CD14-positive monocyte (primary cell): ENCODE results near the gene COTL1. TPM values are rescaled to one million over a fixed set of nuclear protein-coding genes. Genes with fewer than 3 reads are reported as not detected.

Source experiments
- DNase-seq, 3 donors: peaks; one replicate each; pipeline ENCODE4 v3.0.0-alpha.2; 2011 to 2022
- H2AFZ ChIP-seq: 2 replicates; pipeline ENCODE4 v1.6.0; 2012; ENCODE audit warnings: mild to moderate bottlenecking, low read depth, low read length, inconsistent platforms; ENCODE audit not compliant: insufficient read depth, poor library complexity, severe bottlenecking
- H3K27ac ChIP-seq, 2 donors: 1 replicate in 1 of 2; 2 replicates in 1 of 2; pipeline ENCODE4 v1.5.1; 2012 to 2013; ENCODE audit warnings: low read length in 2 of 2, control low read depth in 1 of 2, inconsistent platforms in 1 of 2, low read depth in 1 of 2, mild to moderate bottlenecking in 1 of 2
- H3K27me3 ChIP-seq, 2 donors: one replicate each; pipeline versions ENCODE4 v1.6.0 to v1.6.1; 2011 to 2013; ENCODE audit warnings: low read length in 2 of 2; ENCODE audit not compliant: control insufficient read depth in 2 of 2, insufficient read depth in 2 of 2
- H3K36me3 ChIP-seq, 2 donors: replicated peaks in 1 of 2; 1 replicate in 1 of 2; 2 replicates in 1 of 2; pipeline versions ENCODE4 v1.5.1 to v1.6.1; 2012 to 2013; ENCODE audit warnings: low read length in 2 of 2, control low read depth in 1 of 2, inconsistent platforms in 1 of 2, mild to moderate bottlenecking in 1 of 2; ENCODE audit not compliant: insufficient read depth in 2 of 2, control insufficient read depth in 1 of 2
- H3K4me1 ChIP-seq, 2 donors: 1 replicate in 1 of 2; 2 replicates in 1 of 2; pipeline versions ENCODE4 v1.5.1 to v1.6.1; 2012 to 2013; ENCODE audit warnings: low read length in 2 of 2, control low read depth in 1 of 2, inconsistent platforms in 1 of 2, mild to moderate bottlenecking in 1 of 2, moderate library complexity in 1 of 2; ENCODE audit not compliant: insufficient read depth in 2 of 2, control insufficient read depth in 1 of 2
- H3K4me2 ChIP-seq: replicated peaks from 2 replicates; pipeline ENCODE3; 2012; ENCODE audit warnings: low read length, moderate library complexity, mild to moderate bottlenecking; ENCODE audit not compliant: poor library complexity, severe bottlenecking; ENCODE audit errors: extremely low read depth
- H3K4me3 ChIP-seq, 3 experiments: fragments of 200-600 bp in 1 of 3; sonication (generic) in 1 of 3; replicated peaks in 1 of 3; 1 replicate in 2 of 3; 2 replicates in 1 of 3; pipeline ENCODE4 v1.5.1; 2011 to 2013; ENCODE audit warnings: low read length in 3 of 3, mild to moderate bottlenecking in 3 of 3, control low read depth in 2 of 3, low read depth in 2 of 3, inconsistent platforms in 1 of 3, moderate library complexity in 1 of 3
- H3K79me2 ChIP-seq: 2 replicates; pipeline ENCODE4 v1.6.0; 2012; ENCODE audit warnings: mild to moderate bottlenecking, control low read depth, inconsistent platforms, low read length, moderate library complexity; ENCODE audit not compliant: insufficient read depth
- H3K9ac ChIP-seq: 2 replicates; pipeline ENCODE4 v1.6.0; 2017; ENCODE audit warnings: low read length, mild to moderate bottlenecking; ENCODE audit not compliant: insufficient read depth, poor library complexity, severe bottlenecking
- H3K9me3 ChIP-seq, 2 donors: replicated peaks in 1 of 2; 1 replicate in 1 of 2; 2 replicates in 1 of 2; pipeline versions ENCODE4 v1.5.1 to v1.6.1; 2012 to 2013; ENCODE audit warnings: low read length in 2 of 2, control low read depth in 1 of 2; ENCODE audit not compliant: control insufficient read depth in 1 of 2, insufficient read depth in 1 of 2
- H4K20me1 ChIP-seq: 2 replicates; pipeline ENCODE4 v1.6.0; 2012; ENCODE audit warnings: mild to moderate bottlenecking, low read length, control low read depth, moderate library complexity; ENCODE audit not compliant: insufficient read depth
- H3K27ac Mint-ChIP-seq, 7 donors: one replicate each; pipeline ENCODE4 v1.8.0; 2020; ENCODE audit warnings: mild to moderate bottlenecking in 7 of 7, mixed read lengths in 7 of 7, moderate library complexity in 6 of 7, inconsistent platforms in 2 of 7
- H3K27me3 Mint-ChIP-seq, 3 donors: one replicate each; pipeline ENCODE4 v1.8.0; 2021 to 2022; ENCODE audit warnings: low read depth in 3 of 3, mild to moderate bottlenecking in 3 of 3, mixed read lengths in 3 of 3, moderate library complexity in 3 of 3, inconsistent platforms in 1 of 3
- H3K36me3 Mint-ChIP-seq, 2 donors: one replicate each; pipeline ENCODE4 v1.8.0; 2020; ENCODE audit warnings: mixed read lengths in 2 of 2, inconsistent platforms in 1 of 2, mild to moderate bottlenecking in 1 of 2
- H3K4me1 Mint-ChIP-seq: one replicate; pipeline ENCODE4 v1.8.0; 2020; ENCODE audit warnings: mild to moderate bottlenecking, mixed read lengths
- H3K4me3 Mint-ChIP-seq, 2 donors: one replicate each; pipeline ENCODE4 v1.8.0; 2020; ENCODE audit warnings: mild to moderate bottlenecking in 2 of 2, mixed read lengths in 2 of 2, moderate library complexity in 1 of 2
- H3K9me3 Mint-ChIP-seq, 7 donors: one replicate each; pipeline ENCODE4 v1.8.0; 2020 to 2022; ENCODE audit warnings: mixed read lengths in 7 of 7, mild to moderate bottlenecking in 6 of 7, moderate library complexity in 6 of 7, inconsistent platforms in 2 of 7
- CTCF ChIP-seq: fragments of 200-600 bp; IDR thresholded peaks from one replicate; pipeline ENCODE4 v1.8.0; 2022; ENCODE audit warnings: antibody characterized with exemption, mild to moderate bottlenecking
- WGBS: methylation state at CpG from one replicate; pipeline ENCODE4 v1.1.5; 2013; ENCODE audit warnings: missing lambda C conversion rate; ENCODE audit not compliant: insufficient coverage; 5-methylcytosine and 5-hydroxymethylcytosine counted together
- intact Hi-C, 2 donors: fragments of 100-400 bp; cut with micrococcal nuclease; formaldehyde crosslinking; loops; one replicate each; pipeline versions ENCODE4 v1.15.0 to v1.15.1; 2023
- polyA plus RNA-seq, 3 donors: library from polyadenylated mRNA; depleted of rRNA in 1 of 3; unstranded in 2 of 3; stranded (reverse) in 1 of 3; fragments of 300-500 nt in 2 of 3; fragments of >200 nt in 1 of 3; fragmentation: Illumina TruSeq in 2 of 3; gene quantifications; 1 replicate in 2 of 3; 2 replicates in 1 of 3; pipeline ENCODE4 v1.2.3, GENCODE V29; 2012 to 2021

The COTL1 gene
- polyA plus RNA-seq, 3 donors = 648 to 1,843 (median 1,643) TPM

- no peak overlapping the region for H3K27ac ChIP-seq
- no peaks in the 10 kb centered on the region for H3K79me2 ChIP-seq
- no peak overlapping the region for H3K9ac ChIP-seq
- intact Hi-C loops = loop anchor here in 1 of 2 donors (5.0 kb wide), 1 partner anchor 41 kb away; no protein-coding TSS in a partner anchor
- H3K36me3 ChIP-seq = no peaks in the 10 kb centered on the region
- H4K20me1 ChIP-seq = no peaks in the 10 kb centered on the region
- H3K9me3 Mint-ChIP-seq = peaks cover 0 to 3% (median 0%) of the 10 kb centered on the region in 7 donors
- TF ChIP-seq CTCF = no peak
- DNase-seq = no peak
- H2AFZ ChIP-seq = no peak overlapping the region
- no peaks in the 10 kb centered on the region for H3K27me3 ChIP-seq
- WGBS = 76% methylated on average over 11 of the region's 17 CpGs
- H3K4me1 Mint-ChIP-seq = no peaks in the 10 kb centered on the region
- peaks cover 0 to under 1% of the 10 kb centered on the region in 2 donors for H3K4me1 ChIP-seq
- peaks cover 7 to 14% (median 10%) of the 10 kb centered on the region in 3 donors for H3K27me3 Mint-ChIP-seq
- peaks cover 0 to 2% of the 10 kb centered on the region in 2 donors for H3K36me3 Mint-ChIP-seq
- no peaks in the 10 kb centered on the region for H3K9me3 ChIP-seq
- no peak overlapping the region for H3K4me2 ChIP-seq
- no peak overlapping the region for H3K4me3 ChIP-seq
- no peak overlapping the region for H3K27ac Mint-ChIP-seq
- H3K4me3 Mint-ChIP-seq = no peak overlapping the region
Observed at GRCh38 chr16:84520725-84521496, 97.0 kb downstream of the COTL1 start.

- intact Hi-C loops = loop anchor here in 1 of 2 donors (5.0 kb wide), 1 partner anchor 42 kb away; no protein-coding TSS in a partner anchor
- Histone ChIP-seq H3K36me3 (no peaks in the 10 kb centered on the region), H3K4me3 (no peak overlapping the region), H2AFZ (no peak overlapping the region), H3K4me1 (peaks cover 9 to 11% of the 10 kb centered on the region in 2 donors), H3K4me2 (no peak overlapping the region), H3K9me3 (no peaks in the 10 kb centered on the region), H3K27me3 (no peaks in the 10 kb centered on the region), H3K79me2 (no peaks in the 10 kb centered on the region), H4K20me1 (no peaks in the 10 kb centered on the region), H3K27ac (no peak overlapping the region), H3K9ac (no peak overlapping the region)
- DNase-seq = no peak
- peaks cover 6 to 14% (median 8%) of the 10 kb centered on the region in 3 donors for H3K27me3 Mint-ChIP-seq
- no peak overlapping the region for H3K27ac Mint-ChIP-seq
- no peak overlapping the region for H3K4me3 Mint-ChIP-seq
- 85% methylated on average over 10 of the region's 11 CpGs for WGBS
- peaks cover 9% of the 10 kb centered on the region for H3K4me1 Mint-ChIP-seq
- H3K36me3 Mint-ChIP-seq = peaks cover 0 to 2% of the 10 kb centered on the region in 2 donors
- H3K9me3 Mint-ChIP-seq = peaks cover 0 to 3% (median 0%) of the 10 kb centered on the region in 7 donors
- TF ChIP-seq CTCF = no peak
Observed at GRCh38 chr16:84519855-84520254, 98.0 kb downstream of the COTL1 start.
